Measurements from ENCODE around the gene DCDC2C. TPM values are rescaled to one million over a fixed set of nuclear protein-coding genes. Genes with fewer than 3 reads are reported as not detected.

DCDC2C gene
- polyA plus RNA-seq, 1 of the 3 experiments (the other 2 are of a cell fraction): not detected

DNA sequence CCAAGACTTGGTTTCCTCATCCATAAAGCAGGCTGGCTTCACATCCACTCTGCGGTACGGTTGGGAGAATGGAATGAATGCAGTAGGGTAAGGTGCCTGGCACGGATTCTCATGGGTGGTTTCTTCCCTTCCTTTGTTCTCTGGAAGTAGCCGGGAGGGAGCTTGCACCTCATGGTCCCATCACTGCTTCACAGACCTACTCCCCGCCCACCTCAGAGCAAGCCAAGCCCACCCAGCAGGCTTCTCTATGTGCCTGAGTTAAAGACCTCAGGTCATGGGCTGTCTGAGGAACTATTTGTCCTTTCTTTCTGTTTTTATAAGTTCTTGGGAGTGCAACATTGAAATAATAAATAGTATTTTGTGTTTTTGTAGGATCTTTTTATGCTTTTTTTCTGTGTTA, 3.5 kb downstream of the DCDC2C start:
- Histone ChIP-seq H3K27ac (ENCODE audit: low read depth in 2 of 2, low read length in 1 of 2) (no peak overlapping the region), H3K9me2 (no peaks in the 10 kb centered on the region), H3K36me3 (replicated peaks in 1 of 2; ENCODE audit: control insufficient read depth in 1 of 2, insufficient read depth in 2 of 2, low read length in 1 of 2) (no peaks in the 10 kb centered on the region), H2AFZ (ENCODE audit: low read depth) (no peak overlapping the region), H4K20me1 (ENCODE audit: insufficient read depth) (no peaks in the 10 kb centered on the region), H3K4me2 (no peak overlapping the region), H3K9me3 (no peaks in the 10 kb centered on the region), H3K27me3 (ENCODE audit: insufficient read depth) (no peaks in the 10 kb centered on the region), H3K4me3 (ENCODE audit: low read depth in 2 of 2, low read length in 1 of 2) (no peak overlapping the region), H3K79me2 (ENCODE audit: insufficient read depth) (no peaks in the 10 kb centered on the region), H3K4me1 (ENCODE audit: control insufficient read depth in 1 of 2, insufficient read depth in 2 of 2, low read depth in 1 of 2, low read length in 1 of 2) (peaks cover 5 to 6% of the 10 kb centered on the region in 2 experiments; a peak in 2 of 4 replicates), H3F3A (replicated peaks; ENCODE audit: insufficient read depth) (peaks cover 5% of the 10 kb centered on the region), H3K9ac (no peak overlapping the region)
- 36% methylated on average over 4 of the region's 5 CpGs for WGBS (ENCODE audit: low lambda C conversion rate)
- no peak for DNase-seq
- TF ChIP-seq YY1 (IDR thresholded peaks at IDR 0.05; ENCODE audit: low read depth) (no peak), RFX5 (IDR thresholded peaks at IDR 0.05; ENCODE audit: low read length) (no peak), FOSL2 (IDR thresholded peaks at IDR 0.05; ENCODE audit: borderline replicate concordance, low read depth) (no peak), NRF1 (IDR thresholded peaks at IDR 0.05; ENCODE audit: low read depth, low read length) (no peak), RAD21 (IDR thresholded peaks at IDR 0.05; ENCODE audit: low read length) (no peak), GATA2 (CRISPR knock-in tag; IDR thresholded peaks at IDR 0.05) (no peak), FOXJ3 (CRISPR knock-in tag; IDR thresholded peaks at IDR 0.05) (no peak), TCF12 (IDR thresholded peaks at IDR 0.05) (no peak), TEAD4 (IDR thresholded peaks at IDR 0.05; ENCODE audit: borderline replicate concordance, insufficient read depth) (no peak), ELF1 (IDR thresholded peaks at IDR 0.05) (no peak), NFIC (IDR thresholded peaks at IDR 0.05; ENCODE audit: borderline replicate concordance) (no peak), SMC3 (IDR thresholded peaks at IDR 0.05; ENCODE audit: low read depth, low read length) (no peak), MXI1 (IDR thresholded peaks at IDR 0.05; ENCODE audit: low read depth, low read length) (no peak), CHD2 (IDR thresholded peaks at IDR 0.05; ENCODE audit: low read length, partially characterized antibody) (no peak)
- ChIA-PET CTCF (interaction anchor here (0.9 to 3.2 kb wide), 4 partner anchors 14 to 21 kb away, joined by 3 to 16 read pairs (median 7); no protein-coding TSS in a partner anchor), POLR2A (no interaction called here)

DNA sequence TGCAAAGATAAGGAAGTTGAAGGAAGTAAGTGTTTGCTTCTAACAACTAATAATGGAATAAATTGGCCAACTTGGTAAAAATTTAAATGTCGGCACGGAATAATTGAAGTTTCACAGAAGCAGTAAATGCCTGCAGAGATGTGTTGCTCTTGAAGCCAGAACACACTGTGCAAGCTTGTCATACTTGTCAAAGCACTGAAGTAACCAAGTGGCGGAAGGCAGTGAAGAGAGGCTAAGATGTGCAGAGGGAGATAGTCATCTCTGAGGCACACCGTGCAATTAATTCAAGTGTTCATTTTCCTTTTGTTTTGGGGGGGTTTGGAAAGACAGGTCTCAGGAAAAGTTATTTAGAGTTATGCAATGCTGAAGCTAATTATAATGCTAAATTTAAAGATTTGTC, 5.2 kb downstream of the DCDC2C start:
- Histone ChIP-seq H3K4me2 (no peak overlapping the region), H3F3A (replicated peaks; ENCODE audit: insufficient read depth) (peaks cover 5% of the 10 kb centered on the region), H3K27me3 (ENCODE audit: insufficient read depth) (no peaks in the 10 kb centered on the region), H3K27ac (ENCODE audit: low read depth in 2 of 2, low read length in 1 of 2) (no peak overlapping the region), H3K79me2 (ENCODE audit: insufficient read depth) (no peaks in the 10 kb centered on the region), H3K9me3 (no peaks in the 10 kb centered on the region), H2AFZ (ENCODE audit: low read depth) (no peak overlapping the region), H3K9me2 (no peaks in the 10 kb centered on the region), H3K9ac (no peak overlapping the region), H3K36me3 (replicated peaks in 1 of 2; ENCODE audit: control insufficient read depth in 1 of 2, insufficient read depth in 2 of 2, low read length in 1 of 2) (no peaks in the 10 kb centered on the region), H3K4me1 (ENCODE audit: control insufficient read depth in 1 of 2, insufficient read depth in 2 of 2, low read depth in 1 of 2, low read length in 1 of 2) (peaks cover 5 to 6% of the 10 kb centered on the region in 2 experiments; a peak in 2 of 4 replicates), H3K4me3 (ENCODE audit: low read depth in 2 of 2, low read length in 1 of 2) (no peak overlapping the region), H4K20me1 (ENCODE audit: insufficient read depth) (no peaks in the 10 kb centered on the region)
- TF ChIP-seq MXI1 (IDR thresholded peaks at IDR 0.05; ENCODE audit: low read depth, low read length) (no peak), TAF1 (IDR thresholded peaks at IDR 0.05; ENCODE audit: borderline replicate concordance, low read depth, low read length) (no peak), RXRA (IDR thresholded peaks at IDR 0.05; ENCODE audit: borderline replicate concordance, low read depth) (no peak), GABPA (IDR thresholded peaks at IDR 0.05; ENCODE audit: low read depth) (no peak), EP300 (IDR thresholded peaks at IDR 0.05; ENCODE audit: borderline replicate concordance in 1 of 2, low read depth in 1 of 2, low read length in 1 of 2) (no peak), MEF2A (IDR thresholded peaks at IDR 0.05; ENCODE audit: borderline replicate concordance, low read depth) (no peak), RCOR1 (IDR thresholded peaks at IDR 0.05; ENCODE audit: low read length) (no peak), SMC3 (IDR thresholded peaks at IDR 0.05; ENCODE audit: low read depth, low read length) (no peak), FOXJ3 (CRISPR knock-in tag; IDR thresholded peaks at IDR 0.05) (no peak), NRF1 (IDR thresholded peaks at IDR 0.05; ENCODE audit: low read depth, low read length) (no peak), YY1 (IDR thresholded peaks at IDR 0.05; ENCODE audit: low read depth) (no peak), CHD2 (IDR thresholded peaks at IDR 0.05; ENCODE audit: low read length, partially characterized antibody) (no peak)
- TF ChIP-seq, protein P1, sequence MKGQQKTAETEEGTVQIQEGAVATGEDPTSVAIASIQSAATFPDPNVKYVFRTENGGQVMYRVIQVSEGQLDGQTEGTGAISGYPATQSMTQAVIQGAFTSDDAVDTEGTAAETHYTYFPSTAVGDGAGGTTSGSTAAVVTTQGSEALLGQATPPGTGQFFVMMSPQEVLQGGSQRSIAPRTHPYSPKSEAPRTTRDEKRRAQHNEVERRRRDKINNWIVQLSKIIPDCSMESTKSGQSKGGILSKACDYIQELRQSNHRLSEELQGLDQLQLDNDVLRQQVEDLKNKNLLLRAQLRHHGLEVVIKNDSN (IDR thresholded peaks at IDR 0.05; ENCODE audit: borderline replicate concordance, low read depth): no peak
- 67% methylated on average over 4 of the region's 4 CpGs for WGBS (ENCODE audit: low lambda C conversion rate)
- ChIA-PET POLR2A (no interaction called here), CTCF (interaction anchor here (0.6 to 3.2 kb wide), 5 partner anchors 8 to 655 kb away, joined by 3 to 16 read pairs (median 3); no protein-coding TSS in a partner anchor)
- DNase-seq: no peak
